Keratinocyte (primary cell): ENCODE data around the gene KCNN3. TPM values are rescaled to one million over a fixed set of nuclear protein-coding genes. Genes with fewer than 3 reads are reported as not detected.

ENCODE experiments used
- DNase-seq: peaks from one replicate; pipeline ENCODE4 v3.0.0-alpha.2; 2011; ENCODE audit warnings: low read depth, missing footprints, low spot score
- FAIRE-seq: peaks from 2 replicates; lab custom pipeline; 2011; peaks lifted over from hg19 to GRCh38; lab: Jason Lieb, UNC
- H2AFZ ChIP-seq: 2 replicates; pipeline ENCODE4 v1.6.0; 2012; ENCODE audit warnings: low read length, control low read depth, inconsistent platforms; ENCODE audit not compliant: control insufficient read depth
- H3K27ac ChIP-seq: 2 replicates; pipeline ENCODE4 v1.5.1; 2011; ENCODE audit warnings: low read length; ENCODE audit not compliant: control insufficient read depth, insufficient read depth
- H3K27me3 ChIP-seq: 3 replicates; pipeline ENCODE4 v1.6.0; 2011; ENCODE audit warnings: low read length; ENCODE audit not compliant: control insufficient read depth, insufficient read depth; ENCODE audit errors: extremely low read depth
- H3K36me3 ChIP-seq, 2 experiments: 2 replicates in 1 of 2; 3 replicates in 1 of 2; pipeline ENCODE4 v1.5.1; 2011; ENCODE audit warnings: low read length in 2 of 2, mild to moderate bottlenecking in 1 of 2; ENCODE audit not compliant: control insufficient read depth in 2 of 2, insufficient read depth in 2 of 2; ENCODE audit errors: extremely low read depth in 1 of 2
- H3K4me1 ChIP-seq: 3 replicates; pipeline ENCODE4 v1.5.1; 2011; ENCODE audit warnings: low read length; ENCODE audit not compliant: control insufficient read depth, insufficient read depth; ENCODE audit errors: extremely low read depth
- H3K4me2 ChIP-seq: 3 replicates; pipeline ENCODE4 v1.6.0; 2011; ENCODE audit warnings: low read depth, low read length; ENCODE audit not compliant: control insufficient read depth, insufficient read depth; ENCODE audit errors: extremely low read depth
- H3K4me3 ChIP-seq, 3 experiments: fragments of 200-600 bp in 1 of 3; sonication (generic) in 1 of 3; 2 replicates in 2 of 3; 3 replicates in 1 of 3; pipeline ENCODE4 v1.5.1; 2011 to 2016; ENCODE audit warnings: low read length in 3 of 3, mild to moderate bottlenecking in 3 of 3, control low read depth in 2 of 3, inconsistent platforms in 1 of 3, low read depth in 1 of 3, mixed read lengths in 1 of 3, mixed run types in 1 of 3, moderate library complexity in 1 of 3; ENCODE audit not compliant: control insufficient read depth in 2 of 3, insufficient read depth in 2 of 3; ENCODE audit errors: extremely low read depth in 1 of 3
- H3K79me2 ChIP-seq: 2 replicates; pipeline ENCODE4 v1.6.0; 2012; ENCODE audit warnings: low read length; ENCODE audit not compliant: control insufficient read depth, insufficient read depth
- H3K9ac ChIP-seq: 3 replicates; pipeline ENCODE4 v1.6.0; 2011; ENCODE audit warnings: low read length; ENCODE audit not compliant: control insufficient read depth, insufficient read depth; ENCODE audit errors: extremely low read depth
- H3K9me1 ChIP-seq: 3 replicates; pipeline ENCODE4 v1.6.0; 2011; ENCODE audit warnings: low read length; ENCODE audit not compliant: control insufficient read depth, insufficient read depth; ENCODE audit errors: extremely low read depth
- H3K9me3 ChIP-seq: 2 replicates; pipeline ENCODE4 v1.5.1; 2012; ENCODE audit warnings: low read depth, low read length; ENCODE audit not compliant: control insufficient read depth
- H4K20me1 ChIP-seq: 3 replicates; pipeline ENCODE4 v1.6.0; 2011; ENCODE audit warnings: low read length; ENCODE audit not compliant: control insufficient read depth, insufficient read depth; ENCODE audit errors: extremely low read depth
- CTCF ChIP-seq, 3 experiments: IDR thresholded peaks in 1 of 3; conservative IDR thresholded peaks in 1 of 3; optimal IDR thresholded peaks in 1 of 3; 2 replicates in 2 of 3; 3 replicates in 1 of 3; pipeline versions ENCODE3 to v1.5.1; 2011; ENCODE audit warnings: low read length in 3 of 3, mild to moderate bottlenecking in 3 of 3, moderate library complexity in 2 of 3, control low read depth in 1 of 3, inconsistent platforms in 1 of 3; ENCODE audit not compliant: insufficient read depth in 2 of 3; ENCODE audit errors: extremely low read depth in 1 of 3
- EZH2 ChIP-seq: IDR thresholded peaks from one replicate; pipeline ENCODE4 v1.6.1; 2012; ENCODE audit warnings: inconsistent platforms, mild to moderate bottlenecking, low read length, moderate library complexity
- dilution Hi-C: fragments of 300-500 bp; cut with MboI; formaldehyde crosslinking; loops from one replicate; pipeline ENCODE4 v1.7.0; 2020; ENCODE audit warnings: low sequenced_read_pairs; ENCODE audit not compliant: extremely low pct_ligation_motif_present
- polyA plus RNA-seq, 5 experiments: library from polyadenylated mRNA; depleted of rRNA in 3 of 5; stranded (reverse) in 3 of 5; stranded (forward) in 1 of 5; unstranded in 1 of 5; fragments of >200 nt; gene quantifications; 1 replicate in 1 of 5; 2 replicates in 3 of 5; 3 replicates in 1 of 5; pipeline versions ENCODE4 v1.2.1 to v1.2.3, GENCODE V29; 2011 to 2012; ENCODE audit warnings: missing spikeins in 2 of 5, low read depth in 1 of 5, low replicate concordance in 1 of 5

Gene KCNN3
- polyA plus RNA-seq, 1 donor (not counting 4 experiments of a cell fraction or from before 2014, with no cell fraction given) = 0.05 TPM

GRCh38 chr1:154848983-154849382, 21.1 kb downstream of the KCNN3 start:
- no peak overlapping the region for H3K4me3 ChIP-seq
- TF ChIP-seq EZH2 (no peak), CTCF (optimal IDR thresholded peaks at IDR 0.05 in 1 of 3, IDR thresholded peaks at IDR 0.05 in 1 of 3, conservative IDR thresholded peaks at IDR 0.05 in 1 of 3; ENCODE audit: extremely low read depth in 1 of 3, insufficient read depth in 2 of 3, low read length in 3 of 3) (no peak)
- H3K4me1 ChIP-seq = no peaks in the 10 kb centered on the region
- H3K79me2 ChIP-seq = no peaks in the 10 kb centered on the region
- H2AFZ ChIP-seq = no peak overlapping the region
- no peak overlapping the region for H3K9ac ChIP-seq
- no peaks in the 10 kb centered on the region for H4K20me1 ChIP-seq
- no peak overlapping the region for H3K27ac ChIP-seq
- FAIRE-seq (no peak), DNase-seq (no peak)
- H3K36me3 ChIP-seq = no peaks in the 10 kb centered on the region
- no peaks in the 10 kb centered on the region for H3K9me1 ChIP-seq
- no peak overlapping the region for H3K4me2 ChIP-seq
- dilution Hi-C loops = no loop called here
- peaks cover 32% of the 10 kb centered on the region for H3K27me3 ChIP-seq
- H3K9me3 ChIP-seq = no peaks in the 10 kb centered on the region

GRCh38 chr1:154847891-154848290, 22.2 kb downstream of the KCNN3 start:
- H3K4me2 ChIP-seq = no peak overlapping the region

More at GRCh38 chr1:154847891-154848290, 22.2 kb downstream of the KCNN3 start:
- DNase-seq (no peak), FAIRE-seq (no peak)
- Histone ChIP-seq H3K9ac (no peak overlapping the region), H3K27me3 (peaks cover 36% of the 10 kb centered on the region), H4K20me1 (no peaks in the 10 kb centered on the region), H3K4me1 (no peaks in the 10 kb centered on the region), H3K27ac (no peak overlapping the region), H3K36me3 (no peaks in the 10 kb centered on the region), H3K4me3 (no peak overlapping the region), H3K79me2 (no peaks in the 10 kb centered on the region), H3K9me3 (no peaks in the 10 kb centered on the region), H2AFZ (no peak overlapping the region), H3K9me1 (no peaks in the 10 kb centered on the region)
- no peak for TF ChIP-seq EZH2
- no peak for TF ChIP-seq CTCF (optimal IDR thresholded peaks at IDR 0.05 in 1 of 3, IDR thresholded peaks at IDR 0.05 in 1 of 3, conservative IDR thresholded peaks at IDR 0.05 in 1 of 3; ENCODE audit: extremely low read depth in 1 of 3, insufficient read depth in 2 of 3, low read length in 3 of 3)
- dilution Hi-C loops = no loop called here
